Progenitor cell of endocrine pancreas (in vitro differentiated cells): Measurements from ENCODE around the gene GTPBP3. TPM values are rescaled to one million over a fixed set of nuclear protein-coding genes. Genes with fewer than 3 reads are reported as not detected.
"Not testable (repeated sequence)": the region's sequence is repeated elsewhere in the genome, so short reads cannot be mapped to it uniquely, and the experiment has no call there.

Experiments used
- DNase-seq: peaks from one replicate; pipeline ENCODE4 v3.0.0; 2021; ENCODE audit warnings: low spot score; ENCODE audit not compliant: unreplicated experiment
- H3K27ac Mint-ChIP-seq: 2 replicates; pipeline ENCODE4 v1.8.0; 2021; ENCODE audit warnings: mild to moderate bottlenecking, moderate library complexity, mixed read lengths
- H3K27me3 Mint-ChIP-seq: 2 replicates; pipeline ENCODE4 v1.8.0; 2021; ENCODE audit warnings: mixed read lengths
- H3K36me3 Mint-ChIP-seq: 2 replicates; pipeline ENCODE4 v1.8.0; 2022; ENCODE audit warnings: mixed read lengths; ENCODE audit not compliant: insufficient read depth
- H3K4me1 Mint-ChIP-seq: 2 replicates; pipeline ENCODE4 v1.8.0; 2021; ENCODE audit warnings: low read depth, mixed read lengths
- H3K4me3 Mint-ChIP-seq: 2 replicates; pipeline ENCODE4 v1.8.0; 2021; ENCODE audit warnings: low read depth, mild to moderate bottlenecking, moderate library complexity, mixed read lengths
- H3K9me3 Mint-ChIP-seq: 2 replicates; pipeline ENCODE4 v1.8.0; 2021; ENCODE audit warnings: low read depth, mixed read lengths
- CTCF ChIP-seq: fragments of 200-600 bp; sonication (generic); IDR thresholded peaks from one replicate; pipeline ENCODE4 v1.5.0; 2021; ENCODE audit warnings: antibody characterized with exemption, mild to moderate bottlenecking; ENCODE audit not compliant: unreplicated experiment
- total RNA-seq: library from RNA; stranded (reverse); gene quantifications from 2 replicates; pipeline ENCODE4 v1.2.1, GENCODE V29; 2021

The GTPBP3 gene
- total RNA-seq, 1 donor from 2014 or later: 44.5 TPM

GRCh38 chr19:17294051-17294891, 43.1 kb upstream of the GTPBP3 start:
- no peak for TF ChIP-seq CTCF
- DNase-seq: no peak
- Mint-ChIP-seq H3K9me3 (no peaks in the 10 kb centered on the region), H3K27me3 (no peaks in the 10 kb centered on the region), H3K27ac (no peak overlapping the region), H3K36me3 (peaks cover 15% of the 10 kb centered on the region), H3K4me1 (no peaks in the 10 kb centered on the region), H3K4me3 (no peak overlapping the region)

- not testable (repeated sequence) for H3K9me3 Mint-ChIP-seq, H3K4me3 Mint-ChIP-seq, H3K27ac Mint-ChIP-seq, H3K27me3 Mint-ChIP-seq, H3K4me1 Mint-ChIP-seq, DNase-seq
- peaks cover 15% of the 10 kb centered on the region for H3K36me3 Mint-ChIP-seq
Measured at GRCh38 chr19:17295551-17295950, 41.8 kb upstream of the GTPBP3 start.

GRCh38 chr19:17296273-17296672, 41.1 kb upstream of the GTPBP3 start:
- Mint-ChIP-seq H3K9me3 (no peaks in the 10 kb centered on the region), H3K27me3 (no peaks in the 10 kb centered on the region), H3K4me1 (no peaks in the 10 kb centered on the region), H3K27ac (no peak overlapping the region), H3K4me3 (no peak overlapping the region), H3K36me3 (peaks cover 15% of the 10 kb centered on the region)
- no peak for TF ChIP-seq CTCF
- DNase-seq: no peak

- no peak for TF ChIP-seq CTCF
- no peak for DNase-seq
- no peak overlapping the region for H3K27ac Mint-ChIP-seq
Measured at GRCh38 chr19:17296976-17297375, 40.4 kb upstream of the GTPBP3 start.

GRCh38 chr19:17300992-17301619, 36.2 kb upstream of the GTPBP3 start:
- Mint-ChIP-seq H3K4me3 (no peak overlapping the region), H3K4me1 (peaks cover 8% of the 10 kb centered on the region), H3K9me3 (no peaks in the 10 kb centered on the region), H3K36me3 (peaks cover 10% of the 10 kb centered on the region), H3K27me3 (no peaks in the 10 kb centered on the region), H3K27ac (no peak overlapping the region)
- DNase-seq: no peak
- TF ChIP-seq CTCF: no peak

More at GRCh38 chr19:17296976-17297375, 40.4 kb upstream of the GTPBP3 start:
- Mint-ChIP-seq H3K4me1 (peaks cover under 1% of the 10 kb centered on the region), H3K27me3 (no peaks in the 10 kb centered on the region), H3K4me3 (no peak overlapping the region), H3K36me3 (peaks cover 15% of the 10 kb centered on the region), H3K9me3 (no peaks in the 10 kb centered on the region)
